Measurements from ENCODE around the gene PCSK6. TPM values are rescaled to one million over a fixed set of nuclear protein-coding genes. Genes with fewer than 3 reads are reported as not detected.

Gene PCSK6
- total RNA-seq, 4 donors from 2014 or later, result 1.4 to 12.8 (median 6.9) TPM

- H3K27ac ChIP-seq, result no peak overlapping the region
- intact Hi-C loops (cut with DNase I; ENCODE audit: low total_unique reads), result no loop called here
- no peaks in the 10 kb centered on the region for H3K27me3 ChIP-seq
- no peaks in the 10 kb centered on the region for H3K9me3 ChIP-seq
- H3K36me3 ChIP-seq, result no peaks in the 10 kb centered on the region
- H3K4me3 ChIP-seq, result no peak overlapping the region
- no peak for DNase-seq
- H3K4me1 ChIP-seq, result no peaks in the 10 kb centered on the region
- TF ChIP-seq POLR2A (IDR thresholded peaks at IDR 0.05), result no peak
- TF ChIP-seq CTCF (IDR thresholded peaks at IDR 0.05), result no peak
Measured at GRCh38 chr15:101306341-101307047, 183.0 kb downstream of the PCSK6 start.

GRCh38 chr15:101305820-101306255, 183.7 kb downstream of the PCSK6 start:
- no peaks in the 10 kb centered on the region for H3K9me3 ChIP-seq
- H3K4me1 ChIP-seq, result no peaks in the 10 kb centered on the region
- H3K36me3 ChIP-seq, result no peaks in the 10 kb centered on the region
- intact Hi-C loops (cut with DNase I; ENCODE audit: low total_unique reads), result no loop called here
- no peak overlapping the region for H3K4me3 ChIP-seq
- TF ChIP-seq POLR2A (IDR thresholded peaks at IDR 0.05) (no peak), CTCF (IDR thresholded peaks at IDR 0.05) (no peak)
- DNase-seq, result no peak
- no peaks in the 10 kb centered on the region for H3K27me3 ChIP-seq
- no peak overlapping the region for H3K27ac ChIP-seq

- H3K9me3 ChIP-seq, result no peaks in the 10 kb centered on the region
- H3K36me3 ChIP-seq, result no peaks in the 10 kb centered on the region
- no peak overlapping the region for H3K27ac ChIP-seq
- TF ChIP-seq CTCF (IDR thresholded peaks at IDR 0.05) (no peak), POLR2A (IDR thresholded peaks at IDR 0.05) (no peak)
- no peak for DNase-seq
- no peaks in the 10 kb centered on the region for H3K4me1 ChIP-seq
- H3K4me3 ChIP-seq, result no peak overlapping the region
- H3K27me3 ChIP-seq, result no peaks in the 10 kb centered on the region
- intact Hi-C loops (cut with DNase I; ENCODE audit: low total_unique reads), result no loop called here
Measured at GRCh38 chr15:101303408-101303807, 186.1 kb downstream of the PCSK6 start.

GRCh38 chr15:101296418-101297405, 192.8 kb downstream of the PCSK6 start:
- Histone ChIP-seq H3K27me3 (no peaks in the 10 kb centered on the region), H3K4me1 (peaks cover 0 to 5% of the 10 kb centered on the region in 2 donors), H3K9me3 (no peaks in the 10 kb centered on the region), H3K36me3 (no peaks in the 10 kb centered on the region), H3K27ac (no peak overlapping the region), H3K4me3 (no peak overlapping the region)
- no peak for DNase-seq
- no peak for TF ChIP-seq POLR2A (IDR thresholded peaks at IDR 0.05)
- no peak for TF ChIP-seq CTCF (IDR thresholded peaks at IDR 0.05)
- intact Hi-C loops (cut with DNase I; ENCODE audit: low total_unique reads), result loop anchor here (5.0 kb wide), 1 partner anchor 356 kb away; the partner anchor contains the start of gene TM2D3

Data from uterus (tissue), 4 donors.